ENCODE measurements around the gene TBPL2.

The TBPL2 gene

GRCh38 chr14:55366271-55366670, 74.1 kb downstream of the TBPL2 start:
- no peak for TF ChIP-seq CTCF (IDR thresholded peaks at IDR 0.05; ENCODE audit: low read depth, low read length)
- DNase-seq: no peak

More at GRCh38 chr14:55366271-55366670, 74.1 kb downstream of the TBPL2 start:
- H3K36me3 ChIP-seq: peaks cover 19% of the 10 kb centered on the region
- no peaks in the 10 kb centered on the region for H3K27me3 ChIP-seq
- H3K4me3 ChIP-seq (ENCODE audit: low read depth, low read length): no peak overlapping the region
- no peaks in the 10 kb centered on the region for H3K4me1 ChIP-seq
- no peaks in the 10 kb centered on the region for H3K9me3 ChIP-seq

All from BE2C (cell line).